ENCODE measurements around the gene NTRK1.

Gene NTRK1

DNA sequence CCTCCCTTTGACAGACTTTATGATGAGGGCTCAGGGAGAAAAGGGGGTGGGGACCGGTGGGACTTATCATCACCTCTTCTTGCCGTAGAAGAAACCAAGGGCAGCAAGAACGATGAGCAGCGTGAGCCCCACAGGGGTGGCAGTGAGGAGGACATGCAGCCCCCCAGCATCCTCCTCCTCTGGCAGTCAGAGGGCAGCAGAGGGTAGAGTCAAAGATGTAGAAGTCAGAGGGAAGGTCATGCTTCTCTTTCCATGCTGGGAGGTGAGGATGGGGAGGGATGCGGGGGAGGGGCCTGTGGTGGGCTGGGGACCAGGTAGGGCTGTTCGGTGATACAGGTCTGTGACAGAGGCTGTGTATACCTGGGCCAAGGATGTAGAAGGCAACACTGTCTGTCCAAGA lies 16.6 kb upstream of the NTRK1 start:
- intact Hi-C loops (cut with DNase I; ENCODE audit: low total_unique reads), result loop anchor here (5.0 kb wide), 2 partner anchors 38 to 78 kb away; partner anchors contain the start of gene LRRC71
- TF ChIP-seq, protein P1, sequence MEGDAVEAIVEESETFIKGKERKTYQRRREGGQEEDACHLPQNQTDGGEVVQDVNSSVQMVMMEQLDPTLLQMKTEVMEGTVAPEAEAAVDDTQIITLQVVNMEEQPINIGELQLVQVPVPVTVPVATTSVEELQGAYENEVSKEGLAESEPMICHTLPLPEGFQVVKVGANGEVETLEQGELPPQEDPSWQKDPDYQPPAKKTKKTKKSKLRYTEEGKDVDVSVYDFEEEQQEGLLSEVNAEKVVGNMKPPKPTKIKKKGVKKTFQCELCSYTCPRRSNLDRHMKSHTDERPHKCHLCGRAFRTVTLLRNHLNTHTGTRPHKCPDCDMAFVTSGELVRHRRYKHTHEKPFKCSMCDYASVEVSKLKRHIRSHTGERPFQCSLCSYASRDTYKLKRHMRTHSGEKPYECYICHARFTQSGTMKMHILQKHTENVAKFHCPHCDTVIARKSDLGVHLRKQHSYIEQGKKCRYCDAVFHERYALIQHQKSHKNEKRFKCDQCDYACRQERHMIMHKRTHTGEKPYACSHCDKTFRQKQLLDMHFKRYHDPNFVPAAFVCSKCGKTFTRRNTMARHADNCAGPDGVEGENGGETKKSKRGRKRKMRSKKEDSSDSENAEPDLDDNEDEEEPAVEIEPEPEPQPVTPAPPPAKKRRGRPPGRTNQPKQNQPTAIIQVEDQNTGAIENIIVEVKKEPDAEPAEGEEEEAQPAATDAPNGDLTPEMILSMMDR (IDR thresholded peaks at IDR 0.05), result no peak

DNA sequence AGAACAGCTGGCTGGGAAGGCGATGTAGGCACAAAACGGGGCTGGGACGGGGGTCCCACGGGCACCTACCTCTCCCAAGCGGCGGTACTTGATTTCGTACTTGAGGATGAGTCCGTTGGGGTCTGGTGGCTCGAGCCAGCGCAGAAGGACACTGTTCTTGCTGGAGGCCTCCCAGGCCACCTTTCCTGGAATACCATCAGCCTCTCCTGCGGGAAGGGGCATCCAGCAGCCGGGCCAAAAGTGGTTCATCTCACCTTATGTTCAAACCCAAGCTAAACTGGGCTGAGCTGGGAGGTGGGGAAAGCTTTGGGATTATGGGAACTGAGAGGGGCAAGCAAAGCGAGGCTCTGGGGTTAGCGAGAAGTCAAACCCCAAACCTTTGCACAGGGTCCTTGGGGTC lies 16.0 kb upstream of the NTRK1 start:
- TF ChIP-seq, protein P1 (IDR thresholded peaks at IDR 0.05), result no peak
- Histone ChIP-seq H3K27me3 (peaks cover 0 to 99% of the 10 kb centered on the region in 2 donors), H3K36me3 (no peaks in the 10 kb centered on the region), H3K9me3 (no peaks in the 10 kb centered on the region), H3K4me3 (no peak overlapping the region), H3K4me1 (peaks cover 0 to 16% (median 9%) of the 10 kb centered on the region in 4 donors), H3K27ac (no peak overlapping the region)
- DNase-seq, result no peak
- intact Hi-C loops (cut with DNase I; ENCODE audit: low total_unique reads), result loop anchor here (5.0 kb wide), 2 partner anchors 38 to 78 kb away; partner anchors contain the start of gene LRRC71

More for the DNA sequence above, 16.6 kb upstream of the NTRK1 start:
- H3K36me3 ChIP-seq, result no peaks in the 10 kb centered on the region
- H3K27me3 ChIP-seq, result peaks cover 0 to 99% of the 10 kb centered on the region in 2 donors
- peaks cover 0 to 16% (median 9%) of the 10 kb centered on the region in 4 donors for H3K4me1 ChIP-seq
- no peak overlapping the region for H3K27ac ChIP-seq
- no peak for DNase-seq
- no peaks in the 10 kb centered on the region for H3K9me3 ChIP-seq
- H3K4me3 ChIP-seq, result no peak overlapping the region

DNA sequence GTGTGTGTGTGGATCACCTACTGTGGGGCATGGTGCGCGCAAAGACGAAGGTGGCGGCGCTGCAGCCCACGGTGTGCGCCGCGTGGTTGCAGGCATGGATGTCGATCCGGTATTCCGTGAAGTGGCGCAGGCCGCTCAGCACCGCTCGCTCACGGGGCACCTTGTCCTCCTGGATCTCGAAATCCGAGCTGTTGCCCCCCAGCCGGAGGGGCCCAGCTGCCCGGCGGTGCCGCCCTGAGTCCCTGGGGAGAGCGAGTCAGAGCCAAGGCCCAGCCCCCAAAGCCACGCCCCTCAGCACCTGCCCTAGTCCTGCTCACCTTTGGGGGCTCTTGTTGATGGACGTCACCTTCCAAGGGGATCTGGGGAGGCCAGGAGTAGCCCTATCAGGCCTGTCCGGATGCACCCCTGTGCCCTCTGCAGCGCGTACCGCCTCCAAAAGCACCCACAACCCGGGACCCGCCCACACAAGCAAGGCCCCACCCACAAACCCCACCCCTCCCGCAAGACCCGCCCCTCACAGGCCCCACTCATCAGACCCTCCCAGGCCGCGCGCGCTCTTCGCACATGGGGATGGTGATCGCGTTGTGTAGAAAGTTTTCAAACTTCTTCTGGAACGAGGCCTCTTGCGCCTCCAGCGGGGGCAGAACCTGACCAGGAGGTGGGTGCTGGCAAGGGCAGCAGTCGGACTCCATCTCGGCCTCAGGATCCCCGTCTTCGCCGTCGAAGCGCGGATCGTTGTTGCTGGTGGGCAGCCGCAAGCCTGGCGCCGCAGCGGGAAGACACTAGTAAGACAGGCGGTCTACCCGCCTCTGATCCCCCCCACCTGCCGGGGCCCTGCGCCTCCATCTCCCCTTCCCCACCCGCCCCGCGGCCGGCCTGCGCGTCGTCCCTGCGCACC lies 15.4 kb upstream of the NTRK1 start:
- Histone ChIP-seq H3K4me3 (no peak overlapping the region), H3K27ac (no peak overlapping the region), H3K4me1 (peaks cover 0 to 16% (median 9%) of the 10 kb centered on the region in 4 donors), H3K36me3 (no peaks in the 10 kb centered on the region), H3K9me3 (no peaks in the 10 kb centered on the region), H3K27me3 (peaks cover 0 to 92% of the 10 kb centered on the region in 2 donors)
- TF ChIP-seq, protein P1 (IDR thresholded peaks at IDR 0.05), result no peak
- intact Hi-C loops (cut with DNase I; ENCODE audit: low total_unique reads), result no loop called here
- DNase-seq, result no peak

DNA sequence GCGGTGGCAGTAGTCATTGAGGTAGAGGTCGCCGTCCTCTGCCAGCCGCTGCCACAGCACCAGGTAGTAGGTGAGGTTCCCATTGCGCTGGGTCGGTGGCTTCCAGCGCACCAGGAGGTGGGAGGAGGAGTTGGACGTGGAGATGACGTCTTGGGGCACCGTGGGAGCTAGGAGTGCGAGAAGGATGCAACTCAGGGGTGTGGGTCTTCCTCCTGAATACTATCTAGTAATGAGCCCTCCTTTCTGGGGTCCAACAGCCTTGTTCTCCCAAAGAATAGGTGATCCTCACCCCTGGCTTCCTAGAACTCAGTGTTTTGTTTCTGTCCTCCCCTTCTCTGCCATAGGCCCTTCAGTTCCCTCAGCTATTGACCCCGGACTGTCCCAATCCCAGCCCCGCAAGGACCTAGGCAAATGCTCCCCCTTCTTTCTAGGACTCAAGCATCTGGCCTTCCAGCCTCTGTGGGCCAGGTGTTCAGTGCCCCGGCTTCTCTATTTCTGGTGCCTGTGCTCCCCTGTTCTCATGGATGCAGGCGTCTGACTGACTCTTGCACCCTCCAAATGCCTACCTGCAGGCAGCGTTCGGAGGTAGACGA lies 14.6 kb upstream of the NTRK1 start:
- no peak overlapping the region for H3K4me3 ChIP-seq
- H3K27me3 ChIP-seq, result peaks cover 0 to 88% of the 10 kb centered on the region in 2 donors
- H3K4me1 ChIP-seq, result peaks cover 0 to 16% (median 9%) of the 10 kb centered on the region in 4 donors
- no peak for DNase-seq
- H3K9me3 ChIP-seq, result no peaks in the 10 kb centered on the region
- H3K27ac ChIP-seq, result no peak overlapping the region
- TF ChIP-seq, protein P1 (IDR thresholded peaks at IDR 0.05), result no peak
- intact Hi-C loops (cut with DNase I; ENCODE audit: low total_unique reads), result no loop called here
- H3K36me3 ChIP-seq, result no peaks in the 10 kb centered on the region

DNA sequence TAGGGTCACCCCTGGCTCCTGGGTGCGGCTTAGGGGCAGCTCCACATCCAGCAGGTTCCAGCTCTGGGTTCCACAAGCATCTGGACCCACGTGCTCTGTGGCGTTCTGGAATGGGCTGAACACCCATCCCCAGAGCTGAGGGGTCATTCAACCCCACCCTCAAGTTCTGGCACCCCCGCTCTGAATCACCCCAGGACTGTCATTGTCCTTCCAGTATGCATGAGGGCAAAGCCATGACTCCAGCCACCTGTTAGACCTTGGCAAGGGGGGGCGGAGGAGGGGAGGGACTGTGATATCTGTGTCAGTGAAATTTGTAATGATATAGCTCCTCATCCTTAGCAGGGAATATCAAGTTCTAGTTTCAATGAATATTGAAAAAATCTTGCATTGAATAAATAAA lies 14.0 kb upstream of the NTRK1 start:
- H3K4me3 ChIP-seq, result no peak overlapping the region

More for the DNA sequence above, 14.0 kb upstream of the NTRK1 start:
- H3K36me3 ChIP-seq, result no peaks in the 10 kb centered on the region
- peaks cover 0 to 16% (median 9%) of the 10 kb centered on the region in 4 donors for H3K4me1 ChIP-seq
- H3K27ac ChIP-seq, result no peak overlapping the region
- intact Hi-C loops (cut with DNase I; ENCODE audit: low total_unique reads), result no loop called here
- TF ChIP-seq, protein P1 (IDR thresholded peaks at IDR 0.05), result no peak
- DNase-seq, result no peak
- no peaks in the 10 kb centered on the region for H3K9me3 ChIP-seq
- peaks cover 0 to 88% of the 10 kb centered on the region in 2 donors for H3K27me3 ChIP-seq
